Measurements from ENCODE around the gene KRTAP6-3. TPM values are rescaled to one million over a fixed set of nuclear protein-coding genes. Genes with fewer than 3 reads are reported as not detected.
A peak's percentile ranks its signal among the peaks of the same experiment; 100 is the strongest.

KRTAP6-3 gene
- total and polyA plus RNA-seq, 2 of the 13 experiments (the other 11 are each of a cell fraction or from before 2014, with no cell fraction given): not detected

- Histone ChIP-seq H2AFZ (ENCODE audit: low read length) (no peak overlapping the region), H3K36me3 (replicated peaks in 1 of 2; ENCODE audit: control insufficient read depth in 1 of 2, insufficient read depth in 2 of 2, low read length in 2 of 2) (no peaks in the 10 kb centered on the region), H3K4me1 (ENCODE audit: insufficient read depth, low read length) (no peaks in the 10 kb centered on the region), H3K27me3 (ENCODE audit: control insufficient read depth in 1 of 2, insufficient read depth in 2 of 2, low read length in 2 of 2) (no peaks in the 10 kb centered on the region), H3K79me2 (ENCODE audit: insufficient read depth, low read length) (no peaks in the 10 kb centered on the region), H3K27ac (ENCODE audit: extremely low read length, insufficient read depth, low read length) (no peak overlapping the region), H3K9me3 (ENCODE audit: low read length) (peaks cover 79% of the 10 kb centered on the region), H3K4me3 (replicated peaks in 1 of 3; ENCODE audit: insufficient read depth in 1 of 3, low read depth in 2 of 3, low read length in 3 of 3) (no peak overlapping the region), H3K9ac (ENCODE audit: insufficient read depth, low read depth, low read length) (no peak overlapping the region), H4K20me1 (ENCODE audit: insufficient read depth, low read length) (no peaks in the 10 kb centered on the region), H3K4me2 (ENCODE audit: low read depth, low read length) (no peak overlapping the region)
- intact Hi-C loops (cut with micrococcal nuclease; ENCODE audit: unreplicated experiment): no loop called here
- FAIRE-seq (no peak), DNase-seq (ENCODE audit: low spot score) (no peak), ATAC-seq (no peak)
- BruUV-seq (replicated peaks): no TSS peak
- TF ChIP-seq STAT6 (CRISPR knock-in tag; IDR thresholded peaks at IDR 0.05; ENCODE audit: borderline replicate concordance) (no peak), ZNF343 (CRISPR knock-in tag; IDR thresholded peaks at IDR 0.05) (no peak), CEBPB (IDR thresholded peaks at IDR 0.05; ENCODE audit: borderline replicate concordance, low read depth, low read length) (peak; percentile 70), ZBTB42 (CRISPR knock-in tag; IDR thresholded peaks at IDR 0.05) (no peak), SRSF1 (optimal IDR thresholded peaks at IDR 0.05; ENCODE audit: low read depth, low read length) (no peak), ZNF782 (CRISPR knock-in tag; IDR thresholded peaks at IDR 0.05; ENCODE audit: borderline replicate concordance) (no peak), ZNF567 (CRISPR knock-in tag; IDR thresholded peaks at IDR 0.05; ENCODE audit: borderline replicate concordance) (no peak), MXD4 (CRISPR knock-in tag; IDR thresholded peaks at IDR 0.05) (no peak)
- TF ChIP-seq, protein P1, sequence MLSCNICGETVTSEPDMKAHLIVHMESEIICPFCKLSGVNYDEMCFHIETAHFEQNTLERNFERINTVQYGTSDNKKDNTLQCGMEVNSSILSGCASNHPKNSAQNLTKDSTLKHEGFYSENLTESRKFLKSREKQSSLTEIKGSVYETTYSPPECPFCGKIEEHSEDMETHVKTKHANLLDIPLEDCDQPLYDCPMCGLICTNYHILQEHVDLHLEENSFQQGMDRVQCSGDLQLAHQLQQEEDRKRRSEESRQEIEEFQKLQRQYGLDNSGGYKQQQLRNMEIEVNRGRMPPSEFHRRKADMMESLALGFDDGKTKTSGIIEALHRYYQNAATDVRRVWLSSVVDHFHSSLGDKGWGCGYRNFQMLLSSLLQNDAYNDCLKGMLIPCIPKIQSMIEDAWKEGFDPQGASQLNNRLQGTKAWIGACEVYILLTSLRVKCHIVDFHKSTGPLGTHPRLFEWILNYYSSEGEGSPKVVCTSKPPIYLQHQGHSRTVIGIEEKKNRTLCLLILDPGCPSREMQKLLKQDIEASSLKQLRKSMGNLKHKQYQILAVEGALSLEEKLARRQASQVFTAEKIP (CRISPR knock-in tag; IDR thresholded peaks at IDR 0.05; ENCODE audit: borderline replicate concordance): no peak
- in situ Hi-C loops (cut with HindIII; ENCODE audit: extremely low pct_ligation_motif_present, low pct_unique_long_range_greater_than_20kb): no loop called here
- ChIA-PET CTCF (ENCODE audit: low intra/inter-chr PET ratio, low total read pairs) (no interaction called here), POLR2A (no interaction called here)
- 11% methylated on average over 3 of the region's 3 CpGs for WGBS (ENCODE audit: low lambda C conversion rate)
Measured at GRCh38 chr21:30638686-30639085, 46.4 kb downstream of the KRTAP6-3 start.
